ENCODE results near the gene TMEM95.

TMEM95 gene

DNA sequence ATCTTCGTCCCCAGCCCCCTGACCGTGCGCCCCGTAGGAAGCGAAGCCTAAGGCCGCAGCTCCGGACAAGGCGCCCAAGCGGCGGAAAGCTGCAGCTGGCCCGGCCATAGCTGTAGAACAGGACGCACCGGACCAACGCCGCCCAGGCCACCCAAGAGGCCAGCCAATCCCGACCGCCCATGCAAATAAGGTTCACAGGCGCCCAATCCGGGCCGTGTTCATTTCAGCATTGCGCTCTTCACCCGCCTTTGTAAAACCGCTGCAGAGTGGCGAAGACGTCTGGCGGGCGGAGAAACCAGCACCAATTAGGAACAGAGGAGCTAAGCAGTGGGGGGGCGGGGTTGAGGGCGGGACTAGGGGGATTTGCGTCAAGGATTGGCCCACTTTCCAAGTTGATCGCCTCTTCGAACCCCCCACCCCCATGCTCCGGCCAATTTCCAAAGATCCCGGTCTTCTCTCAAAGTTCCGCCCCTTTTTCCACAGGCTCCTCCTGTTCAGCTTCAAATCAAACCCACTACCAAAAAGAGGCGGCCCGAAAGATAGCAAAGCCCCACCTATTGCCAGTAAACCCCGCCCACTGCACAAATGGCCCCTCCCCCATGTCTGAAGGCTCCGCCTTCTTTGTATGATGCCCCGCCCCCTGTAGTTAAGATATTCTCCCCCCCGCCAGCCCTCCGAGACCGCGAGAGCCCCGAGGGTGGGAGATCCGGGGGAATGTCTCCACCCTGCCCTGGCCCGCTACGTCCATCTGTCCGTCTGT lies 49.2 kb downstream of the TMEM95 start, which contains the start of gene TMEM256 (continued):
- TF ChIP-seq ZNF211 (tag by site-specific recombination; IDR thresholded peaks at IDR 0.05; ENCODE audit: low read depth): no peak
- TF ChIP-seq ZNF670 (tag by site-specific recombination; IDR thresholded peaks at IDR 0.05; ENCODE audit: low read depth): no peak
- TF ChIP-seq ZNF391 (tag by site-specific recombination; IDR thresholded peaks at IDR 0.05; ENCODE audit: borderline replicate concordance, low read depth): no peak
- TF ChIP-seq KLF16 (tag by site-specific recombination; IDR thresholded peaks at IDR 0.05): 0 out of 2 replicates have a peak, but pooled peaks have one; percentile 56
- TF ChIP-seq PRDM6 (tag by site-specific recombination; IDR thresholded peaks at IDR 0.05): no peak
- TF ChIP-seq SETDB1 (IDR thresholded peaks at IDR 0.05; ENCODE audit: insufficient read length, low read length): no peak
- TF ChIP-seq ZNF600 (tag by site-specific recombination; IDR thresholded peaks at IDR 0.05): peak; percentile 70
- TF ChIP-seq ZNF76 (tag by site-specific recombination; IDR thresholded peaks at IDR 0.05; ENCODE audit: borderline replicate concordance, low read depth): 0 out of 2 replicates have a peak, but pooled peaks have one; percentile 16
- no peak for TF ChIP-seq ZNF138 (tag by site-specific recombination; IDR thresholded peaks at IDR 0.05; ENCODE audit: borderline replicate concordance)
- no peak for TF ChIP-seq HOXC10 (CRISPR knock-in tag; IDR thresholded peaks at IDR 0.05)
- no peak for TF ChIP-seq ZNF169 (tag by site-specific recombination; IDR thresholded peaks at IDR 0.05)
- TF ChIP-seq ZBTB44 (tag by site-specific recombination; IDR thresholded peaks at IDR 0.05): no peak
- peak; percentile 39; the same call in 1 of the 2 replicates for TF ChIP-seq ZEB2 (tag by site-specific recombination; IDR thresholded peaks at IDR 0.05)
- TF ChIP-seq ZNF624 (tag by site-specific recombination; IDR thresholded peaks at IDR 0.05): no peak
- TF ChIP-seq ZNF398 (tag by site-specific recombination; IDR thresholded peaks at IDR 0.05): peak; percentile 95
- no peak for TF ChIP-seq ZNF394 (tag by site-specific recombination; IDR thresholded peaks at IDR 0.05; ENCODE audit: borderline replicate concordance)
- 0 out of 2 replicates have a peak, but pooled peaks have one; percentile 37 for TF ChIP-seq ZBTB11 (tag by site-specific recombination; conservative IDR thresholded peaks at IDR 0.05; ENCODE audit: low read depth)
